Measurements from ENCODE around the gene SRL.
A peak's percentile ranks its signal among the peaks of the same experiment; 100 is the strongest.

SRL gene

GRCh38 chr16:4241928-4242283, at the start of gene SRL:
Gene SRL (minus strand): TSS chr16:4242080. CDS start chr16:4242067, 13 bp downstream.
- no peak for DNase-seq

GRCh38 chr16:4290236-4290830, 48.5 kb upstream of the SRL start:
- no peak for DNase-seq

- DNase-seq: peak; percentile 18
These were observed 46.5 kb upstream of the SRL start for GRCh38 chr16:4288148-4288921.

- peak; percentile 4 for DNase-seq
These were observed 43.3 kb upstream of the SRL start for GRCh38 chr16:4285167-4285566.

- no peak for DNase-seq
These were observed 42.1 kb upstream of the SRL start for GRCh38 chr16:4283939-4284338.

- DNase-seq: no peak
These were observed 41.6 kb upstream of the SRL start for GRCh38 chr16:4283441-4283840.

- DNase-seq: no peak
These were observed 38.7 kb upstream of the SRL start for GRCh38 chr16:4280625-4281024.

- DNase-seq: no peak
These were observed 36.2 kb upstream of the SRL start for GRCh38 chr16:4277987-4278513.

- DNase-seq: no peak
These were observed 34.0 kb upstream of the SRL start for GRCh38 chr16:4275861-4276260.

- DNase-seq: no peak
These were observed 32.0 kb upstream of the SRL start for GRCh38 chr16:4273858-4274311.

GRCh38 chr16:4272114-4272956, 30.5 kb upstream of the SRL start:
- DNase-seq: peak; percentile 11

GRCh38 chr16:4271176-4272113, 29.6 kb upstream of the SRL start:
- DNase-seq: peak; percentile 71

GRCh38 chr16:4270595-4270994, 28.7 kb upstream of the SRL start:
- no peak for DNase-seq

- no peak for DNase-seq
These were observed 28.2 kb upstream of the SRL start for GRCh38 chr16:4270091-4270490.

- no peak for DNase-seq
These were observed 24.5 kb upstream of the SRL start for GRCh38 chr16:4266372-4266771.

- no peak for DNase-seq
These were observed 23.8 kb upstream of the SRL start for GRCh38 chr16:4265676-4266075.

GRCh38 chr16:4264546-4264945, 22.7 kb upstream of the SRL start:
- no peak for DNase-seq

GRCh38 chr16:4263504-4264436, 21.9 kb upstream of the SRL start:
- DNase-seq: no peak

GRCh38 chr16:4262303-4262835, 20.5 kb upstream of the SRL start:
- DNase-seq: no peak

- no peak for DNase-seq
These were observed 19.8 kb upstream of the SRL start for GRCh38 chr16:4261557-4262172.
